Smooth muscle cell of the brain vasculature (primary cell): ENCODE results near the gene CPAMD8.
A peak's percentile ranks its signal among the peaks of the same experiment; 100 is the strongest.

Experiments
- DNase-seq: peaks from one replicate; pipeline ENCODE4 v3.0.0-alpha.2; 2012; ENCODE audit warnings: low read depth, low spot score

Gene CPAMD8

DNA sequence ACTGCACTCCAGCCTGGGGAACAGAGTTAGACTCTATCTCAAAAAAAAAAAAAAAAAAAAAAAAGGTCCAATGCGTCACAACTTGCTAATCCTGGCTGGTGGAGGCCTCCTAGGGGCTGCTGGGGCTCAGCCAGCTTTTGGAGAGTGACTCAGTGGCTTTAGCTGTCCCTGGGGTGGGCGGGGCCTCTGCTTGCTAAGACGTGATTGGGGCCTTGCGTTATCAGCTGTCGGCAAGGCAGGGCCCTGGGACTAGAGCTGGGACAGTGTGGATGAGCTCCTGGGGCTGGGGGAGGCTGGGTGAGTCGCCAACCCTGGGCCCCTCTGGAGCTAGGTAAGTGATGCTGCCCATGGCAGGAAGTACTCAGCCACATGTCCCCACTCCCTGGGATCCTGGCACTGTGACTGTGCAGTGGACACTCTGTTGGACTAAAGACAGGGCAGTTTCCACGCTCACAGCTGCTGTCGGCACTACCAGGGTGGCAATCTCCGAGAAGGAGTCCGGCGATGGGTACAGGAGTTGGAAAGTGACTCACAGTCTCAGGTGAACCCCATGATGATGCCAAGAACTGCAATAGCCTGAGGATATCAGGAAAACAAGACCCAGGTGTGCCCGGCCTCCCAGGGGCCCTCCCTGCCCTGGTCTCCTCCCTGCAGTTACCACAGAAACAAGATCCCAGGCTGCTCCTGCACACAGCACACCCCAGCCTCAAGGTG is 105.6 kb downstream of the CPAMD8 start:
- DNase-seq = peak; percentile 39

DNA sequence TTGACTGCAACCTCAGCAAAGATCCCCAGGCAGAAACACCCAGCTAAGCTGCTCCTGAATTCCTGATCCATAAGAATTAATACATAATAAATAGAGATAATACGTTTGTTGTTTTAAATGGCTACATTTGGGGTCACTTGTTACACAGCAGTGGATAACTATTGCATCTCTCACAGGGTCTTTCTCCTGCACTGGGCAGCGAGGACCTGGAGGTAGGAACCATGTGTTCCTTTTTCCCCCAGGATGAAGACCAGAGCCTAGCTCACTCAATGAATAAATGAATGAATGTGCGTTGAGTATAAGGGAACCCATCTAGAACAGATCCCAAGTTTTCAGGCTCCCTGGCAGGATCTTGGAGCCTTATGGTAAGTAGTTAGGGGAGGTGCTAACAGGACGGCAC is 107.1 kb downstream of the CPAMD8 start:
- DNase-seq = no peak

DNA sequence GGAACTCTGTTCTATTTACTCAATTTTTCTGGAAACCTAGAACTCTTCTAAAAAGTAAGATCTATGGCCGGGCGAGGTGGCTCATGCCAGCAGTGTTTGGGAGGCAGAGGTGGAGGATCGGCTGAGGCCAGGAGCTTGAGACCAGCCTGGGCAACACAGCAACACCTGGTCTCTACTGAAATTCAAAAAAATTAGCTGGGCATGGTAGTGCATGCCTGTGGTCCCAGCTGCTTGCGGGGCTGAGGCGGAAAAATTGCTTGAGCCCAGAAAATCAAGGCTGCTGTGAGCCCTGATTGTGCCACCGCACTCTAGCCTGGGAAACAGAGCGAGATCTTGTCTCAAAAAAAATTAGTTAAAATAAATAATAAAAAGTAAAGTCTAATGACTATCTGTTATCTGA is 109.2 kb downstream of the CPAMD8 start:
- no peak for DNase-seq

DNA sequence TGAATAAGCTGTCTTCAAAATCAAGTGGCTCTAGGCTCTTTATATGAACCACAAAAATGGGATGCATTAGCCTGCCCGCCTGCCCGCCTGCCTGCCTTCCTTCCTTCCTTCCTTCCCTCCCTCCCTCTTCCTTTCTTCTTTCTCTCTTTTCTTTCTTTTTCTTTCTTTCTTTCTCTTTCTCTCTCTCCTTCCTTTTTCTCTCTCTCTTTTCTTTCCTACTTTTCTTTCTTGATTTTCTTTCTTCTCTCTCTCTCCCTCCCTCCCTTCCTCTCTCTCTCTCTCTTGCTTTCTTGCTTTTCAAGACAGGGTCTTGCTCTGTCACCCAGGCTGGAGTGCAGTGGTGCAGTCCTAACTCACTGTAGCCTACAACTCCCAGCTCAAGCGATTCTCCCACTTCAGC is 110.9 kb downstream of the CPAMD8 start:
- DNase-seq = no peak

DNA sequence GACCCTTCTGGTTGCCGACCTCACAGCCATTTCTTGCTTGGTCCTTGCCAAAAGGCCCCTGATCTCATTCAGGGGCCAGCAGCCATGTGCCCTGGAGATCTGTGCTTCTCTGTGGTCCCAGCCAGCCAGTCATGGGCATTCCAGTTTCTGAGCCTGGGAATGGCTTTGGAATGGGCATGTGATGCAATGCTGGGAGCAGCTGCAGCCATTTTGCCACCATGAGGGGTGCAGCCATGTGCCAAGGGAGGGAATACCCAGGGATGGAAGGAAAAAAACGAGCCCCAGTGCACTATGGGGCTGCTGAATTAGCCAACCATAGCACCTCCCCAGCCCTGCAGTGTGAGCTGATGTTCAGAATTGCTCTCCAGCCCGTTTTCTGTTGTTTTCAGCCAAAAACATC is 111.5 kb downstream of the CPAMD8 start:
- no peak for DNase-seq

DNA sequence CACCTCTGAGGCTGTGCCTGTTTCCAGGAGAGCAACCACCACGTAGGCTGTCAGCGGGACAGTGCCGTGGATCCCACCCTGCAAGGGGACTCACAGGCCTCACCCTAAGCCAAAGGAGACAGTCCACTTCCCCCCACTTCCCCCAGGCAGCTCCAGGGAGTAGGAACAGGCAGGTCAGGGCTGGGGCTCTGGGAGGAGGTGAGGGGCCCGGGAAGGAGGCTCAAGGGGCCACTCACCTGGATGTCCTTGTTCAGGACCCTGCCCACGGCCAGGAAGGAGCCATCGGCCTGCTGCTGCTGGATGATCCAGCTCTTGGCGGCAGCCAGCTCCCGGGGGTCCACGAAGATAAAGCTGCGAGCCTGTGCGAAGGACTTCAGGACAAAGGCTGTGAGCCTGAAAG is 112.2 kb downstream of the CPAMD8 start:
- no peak for DNase-seq

DNA sequence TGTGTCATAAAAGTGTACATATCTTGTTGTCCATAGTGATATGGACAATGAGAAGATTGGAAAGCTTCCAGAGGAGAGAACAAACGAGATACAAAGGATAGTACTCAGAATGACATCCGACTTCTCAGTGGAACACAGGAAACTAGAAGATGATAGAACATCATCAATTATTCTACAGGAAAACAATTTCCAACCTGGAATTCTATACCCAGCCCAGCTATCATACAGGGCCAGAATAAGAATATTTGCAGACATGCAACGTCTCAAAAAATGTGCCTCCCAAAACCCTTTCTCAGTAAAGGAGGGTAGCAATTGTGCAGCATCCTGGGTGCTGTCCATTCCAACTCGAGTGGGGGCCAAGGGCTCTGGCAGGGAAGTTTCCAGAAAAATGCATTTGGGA is 113.8 kb downstream of the CPAMD8 start:
- DNase-seq = no peak

DNA sequence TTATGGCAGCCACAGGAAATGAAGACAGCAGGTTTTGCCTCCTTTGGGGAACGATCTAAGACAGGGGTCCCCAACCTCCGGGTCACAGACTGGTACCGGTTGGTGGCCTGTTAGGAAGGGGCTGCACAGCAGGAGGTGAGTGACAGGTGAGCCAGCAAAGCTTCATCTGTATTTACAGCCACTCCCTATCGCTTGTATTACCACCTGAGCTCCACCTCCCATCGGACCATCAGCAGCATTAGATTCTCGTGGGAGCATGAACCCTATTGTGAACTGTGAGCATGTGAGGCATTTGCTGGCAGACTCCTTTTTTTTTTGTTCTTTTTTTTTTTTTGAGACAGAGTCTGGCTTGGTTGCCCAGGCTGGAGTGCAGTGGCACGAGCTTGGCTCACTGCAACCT is 115.6 kb downstream of the CPAMD8 start:
- no peak for DNase-seq

DNA sequence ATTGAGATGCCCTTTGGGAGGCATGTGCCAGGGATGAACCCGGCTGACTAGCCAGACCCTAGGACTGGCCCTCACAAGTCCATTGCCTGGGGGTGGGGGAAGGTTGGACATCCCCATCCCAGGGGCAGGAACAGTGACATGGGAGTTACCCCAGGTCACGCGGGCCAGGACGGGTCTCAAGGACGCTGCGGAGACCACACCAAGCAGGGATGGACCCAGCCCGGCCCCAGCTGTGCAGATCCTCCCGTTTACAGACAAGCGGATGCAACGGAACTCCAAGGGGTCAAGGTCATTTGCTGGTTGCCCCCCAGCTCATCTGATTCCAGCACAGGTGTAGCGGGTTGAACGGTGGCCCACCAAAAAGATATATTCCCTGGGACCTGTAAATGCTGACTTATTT is 117.9 kb downstream of the CPAMD8 start:
- DNase-seq = no peak

DNA sequence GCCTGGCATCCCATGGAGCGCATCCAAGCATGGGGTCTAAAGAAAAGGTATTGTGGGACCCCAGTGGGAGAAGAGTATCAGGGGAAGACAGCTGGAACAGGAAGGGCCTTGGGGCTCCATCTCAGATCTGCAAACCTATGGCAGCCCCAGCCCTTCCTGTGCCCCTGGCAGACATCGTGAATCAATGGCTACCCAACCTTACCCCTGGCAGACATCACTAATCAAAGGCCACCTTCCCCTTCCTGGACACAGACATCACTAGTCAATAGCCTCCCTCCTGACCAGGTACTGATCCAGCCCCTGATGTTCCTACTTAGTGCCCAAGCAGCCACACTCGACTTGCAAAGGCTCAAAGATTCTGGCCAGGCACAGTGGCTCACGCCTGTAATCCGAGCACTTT is 122.0 kb downstream of the CPAMD8 start:
- DNase-seq = no peak

DNA sequence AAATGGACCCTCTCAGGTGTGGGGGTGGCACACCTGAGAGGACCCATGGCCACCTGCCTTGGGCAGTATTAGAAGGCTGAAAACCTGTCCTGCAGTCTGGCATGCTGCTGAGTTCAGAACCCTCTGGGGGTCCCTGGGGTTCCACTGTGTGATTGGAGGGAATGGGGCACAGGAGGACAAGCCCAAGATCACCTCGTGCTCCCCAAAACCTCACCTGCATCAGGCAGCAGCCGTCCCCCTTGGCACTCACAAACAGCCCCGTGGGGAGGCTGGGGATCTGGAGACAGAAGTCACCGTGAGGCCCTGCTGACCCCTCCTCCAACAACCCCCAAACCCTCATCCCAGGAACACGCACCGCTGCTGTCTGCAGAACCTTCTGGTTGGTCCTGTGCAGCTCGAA is 123.3 kb downstream of the CPAMD8 start:
- DNase-seq = no peak

DNA sequence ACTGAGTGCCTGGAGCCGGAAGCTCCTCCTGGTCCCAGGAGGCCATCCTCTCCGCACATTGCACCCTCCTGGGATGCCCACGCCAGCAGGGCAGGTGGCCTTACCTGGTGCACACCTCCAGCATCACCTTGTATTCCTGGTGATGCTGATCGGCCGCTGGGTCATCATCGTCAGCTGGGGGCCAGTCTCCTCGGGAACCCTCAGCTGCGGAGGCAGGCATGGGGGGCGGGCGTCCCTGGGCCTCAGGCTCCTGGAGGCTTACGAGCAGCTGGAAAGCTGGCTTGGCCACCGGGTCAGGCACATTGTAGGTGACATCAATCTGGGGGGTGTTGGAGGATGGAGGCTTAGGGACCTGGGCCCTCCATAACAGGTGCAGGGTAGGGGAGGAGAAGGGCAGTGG is 124.1 kb downstream of the CPAMD8 start:
- no peak for DNase-seq

DNA sequence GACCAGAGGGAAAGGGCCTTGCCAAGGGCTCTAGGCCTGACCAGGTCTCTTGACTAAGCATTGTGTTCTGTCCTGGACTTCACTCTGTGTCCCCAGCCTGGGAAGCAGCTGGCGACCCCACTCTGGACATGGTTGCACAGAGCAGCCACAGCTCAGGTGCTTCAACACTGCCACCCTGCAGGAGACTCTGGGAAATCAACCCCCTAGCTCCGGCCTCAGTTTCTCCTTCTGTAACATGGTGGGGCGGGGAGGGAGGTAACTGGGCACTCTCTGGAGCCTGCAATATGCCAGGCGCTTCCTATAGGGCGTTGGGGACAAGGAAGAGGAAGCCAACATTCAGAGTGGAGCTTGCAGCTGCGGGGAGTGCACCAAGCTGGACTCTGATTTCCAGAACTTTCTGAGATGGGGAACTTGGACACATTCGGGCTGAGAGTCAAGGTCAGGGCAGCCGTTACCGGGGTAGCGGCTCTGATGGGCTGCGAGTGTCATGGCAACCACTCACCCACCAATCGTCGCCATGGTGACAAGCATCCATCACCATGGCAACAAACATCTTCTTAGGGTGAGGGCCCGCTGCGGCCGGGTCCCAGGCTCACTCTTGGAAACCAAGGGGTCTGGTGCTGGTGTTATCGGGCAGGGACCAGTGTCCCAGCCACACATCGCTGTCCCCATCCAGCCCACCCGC is 125.0 kb downstream of the CPAMD8 start:
- DNase-seq = no peak

DNA sequence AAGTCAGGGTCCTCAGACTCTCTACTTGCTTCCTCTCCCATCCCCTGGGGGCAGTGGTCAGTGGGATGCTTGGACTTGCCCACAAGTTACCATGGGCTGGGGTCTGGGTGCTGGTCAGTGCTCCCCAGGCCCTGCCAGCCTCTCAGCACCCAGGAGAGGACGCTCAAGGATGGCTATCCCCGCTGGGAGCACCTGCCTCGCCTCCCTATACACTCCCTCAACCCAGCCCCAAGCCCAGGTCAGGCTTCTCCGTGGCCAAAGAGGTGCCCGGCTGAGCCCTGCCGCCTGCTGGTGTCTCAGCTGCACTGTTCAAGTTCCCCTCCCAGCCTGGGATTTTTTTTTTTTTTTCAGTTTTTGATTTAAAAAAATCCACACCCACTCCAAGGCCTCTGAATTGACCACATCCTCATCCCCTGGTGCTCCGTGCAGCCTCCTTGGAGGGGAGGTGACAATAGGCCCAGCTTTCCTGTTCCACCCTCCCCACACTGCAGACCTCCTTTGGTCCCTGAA is 127.0 kb downstream of the CPAMD8 start:
- DNase-seq = no peak

DNA sequence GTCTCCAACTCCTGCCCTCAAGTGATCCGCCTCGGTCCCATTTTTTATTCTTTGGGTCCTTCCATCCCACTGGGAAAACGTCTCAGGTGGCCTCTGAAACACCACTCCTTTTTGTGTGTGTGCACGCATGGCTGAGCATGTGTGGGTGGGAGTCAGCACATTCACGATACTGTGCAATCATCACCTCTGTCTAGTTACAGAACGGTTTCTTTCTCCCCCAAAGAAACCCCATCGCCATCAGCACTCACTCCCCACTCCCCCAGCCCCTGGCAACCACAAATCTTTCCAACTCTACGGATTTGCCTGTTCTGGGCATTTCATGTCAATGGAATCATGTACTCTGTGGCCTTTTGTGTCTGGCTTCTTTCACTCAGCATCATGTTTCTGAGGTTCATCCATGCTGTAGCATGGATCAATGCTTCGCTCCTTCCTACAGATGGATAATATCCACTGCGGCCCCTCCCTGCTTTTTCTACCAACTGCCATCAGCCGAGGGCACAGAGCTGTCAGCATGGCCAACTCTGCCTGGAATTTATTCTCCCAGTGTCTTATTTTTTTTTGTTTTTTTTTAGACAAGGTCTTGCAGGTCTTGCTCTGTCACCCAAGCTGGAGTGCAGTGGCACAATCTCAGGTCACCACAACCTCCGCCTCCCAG is 128.1 kb downstream of the CPAMD8 start:
- no peak for DNase-seq

DNA sequence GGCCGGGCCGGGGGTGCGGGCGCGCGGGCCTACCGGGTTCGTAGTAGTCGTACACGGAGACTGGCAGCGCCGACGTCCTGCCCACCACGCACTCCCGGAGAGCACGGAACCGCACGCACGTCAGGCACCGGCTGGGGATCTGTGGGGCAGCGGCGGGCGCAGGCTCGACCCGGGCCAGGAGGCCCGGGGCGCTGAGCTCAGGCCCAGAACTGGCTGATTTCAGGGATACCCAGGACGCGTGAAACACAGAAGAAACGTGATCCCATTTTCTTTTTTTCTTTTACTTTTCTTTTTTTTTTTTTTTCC is 128.8 kb downstream of the CPAMD8 start:
- DNase-seq = no peak

DNA sequence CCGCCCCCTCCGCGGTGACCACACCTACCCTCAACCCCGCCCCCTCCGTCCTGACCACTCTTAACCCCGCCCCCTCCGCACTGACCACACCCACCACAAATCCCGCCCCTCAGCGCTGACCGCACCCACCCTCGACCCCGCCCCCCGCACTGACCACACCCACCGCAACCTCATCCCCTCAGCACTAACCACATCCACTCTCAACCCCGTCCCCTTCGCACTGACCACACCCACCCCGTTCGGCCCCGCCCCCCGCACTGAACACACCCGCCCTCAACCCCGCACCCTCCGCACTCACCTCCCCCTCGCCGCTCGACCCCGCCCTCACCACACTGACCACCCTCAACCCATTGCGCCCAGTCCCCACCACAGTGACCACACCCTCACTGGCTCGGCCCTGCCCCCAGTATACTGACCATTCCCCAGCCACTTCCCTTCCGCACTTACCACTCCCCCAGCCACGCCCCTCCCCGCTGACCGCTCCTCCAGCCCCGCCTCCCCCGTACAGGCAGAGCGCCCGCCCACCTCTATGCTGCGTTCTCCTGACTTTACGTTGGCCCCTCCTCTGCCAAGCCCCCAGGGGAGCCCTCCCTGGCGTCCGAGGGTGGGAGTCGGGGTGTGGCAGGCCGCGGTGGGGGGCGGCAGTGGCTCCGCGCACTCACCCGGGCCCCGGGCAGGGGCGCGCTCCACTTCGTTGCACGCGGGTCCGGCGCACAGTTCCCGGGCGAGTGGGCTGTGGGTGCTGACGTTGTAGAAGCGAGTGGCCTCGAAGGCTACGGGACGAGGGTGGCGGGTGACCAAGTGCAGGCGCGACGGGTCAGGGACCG is 129.4 kb downstream of the CPAMD8 start:
- peak; percentile 55 for DNase-seq

DNA sequence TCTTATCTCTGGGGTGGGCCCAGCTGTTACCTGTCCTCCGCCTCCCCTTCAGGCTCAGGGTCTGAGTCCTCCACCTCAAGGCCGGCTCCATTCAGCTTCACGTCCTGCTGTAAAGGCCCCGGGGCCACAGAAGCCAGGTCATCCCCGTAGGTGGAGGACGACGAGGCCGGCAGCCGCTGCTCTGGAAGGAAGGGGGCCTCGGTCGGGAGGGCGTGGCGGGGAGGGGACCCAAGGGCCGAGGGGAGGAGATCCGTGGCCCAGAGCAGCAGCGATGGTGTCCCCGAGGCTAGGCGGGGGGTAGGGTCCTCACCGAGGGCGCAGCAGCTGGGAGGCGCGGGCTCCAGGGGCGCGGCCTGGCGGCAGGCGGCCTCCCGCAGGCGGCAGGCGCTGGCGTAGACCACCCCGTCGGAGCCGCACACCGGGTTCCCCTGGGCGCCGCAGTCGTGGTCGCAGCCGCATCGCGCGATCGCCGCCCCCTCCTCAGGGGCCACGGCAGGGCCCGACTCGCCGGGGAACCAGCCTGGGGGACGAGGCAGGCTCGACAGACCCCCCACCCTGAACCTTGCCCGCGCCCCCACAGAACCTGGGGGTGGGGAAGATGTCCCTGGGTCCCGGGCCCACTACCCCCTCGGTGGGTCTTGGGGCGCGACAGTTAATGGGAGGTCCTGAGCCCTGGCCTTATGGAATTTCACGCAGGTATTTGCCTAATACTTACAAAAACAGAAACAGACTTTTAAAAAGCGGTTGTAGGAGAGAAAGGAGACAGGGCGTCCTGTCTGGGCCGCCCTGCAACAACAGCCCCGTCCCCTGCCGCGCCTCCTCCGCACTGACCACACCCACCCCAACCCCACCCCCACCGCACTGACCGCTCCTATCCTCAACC is 130.2 kb downstream of the CPAMD8 start:
- no peak for DNase-seq

DNA sequence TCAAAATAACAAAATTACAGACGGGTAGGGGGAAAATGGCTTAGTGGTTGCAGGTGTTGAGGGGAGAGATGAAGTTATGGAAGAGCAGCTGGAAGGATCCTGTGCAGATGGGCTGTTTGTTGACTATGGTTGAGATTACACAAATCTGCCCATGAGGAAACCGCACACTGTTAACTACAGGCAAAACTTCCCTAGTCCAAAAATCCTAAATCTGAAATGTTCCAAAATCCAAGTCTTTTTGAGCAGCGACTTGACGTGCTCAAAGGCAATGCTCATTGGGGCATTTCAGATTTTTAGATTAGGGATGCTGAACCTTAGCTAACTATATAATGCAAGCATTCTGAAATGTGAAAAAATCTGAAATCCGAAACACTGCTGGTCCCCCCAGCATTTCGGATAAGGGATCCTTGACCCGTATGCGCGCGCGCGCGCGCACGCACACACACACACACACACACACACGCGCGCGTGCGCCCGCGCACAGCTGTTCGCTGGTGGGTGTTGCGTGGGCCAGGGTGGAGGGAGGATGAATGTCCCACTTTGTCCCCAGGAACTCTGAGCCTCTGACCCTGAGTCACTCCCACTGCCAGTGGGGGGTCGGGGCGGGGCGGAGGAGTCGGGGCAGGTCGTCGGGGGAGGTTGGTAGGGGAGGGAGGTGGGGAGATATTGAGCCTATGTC is 131.0 kb downstream of the CPAMD8 start:
- DNase-seq = no peak

DNA sequence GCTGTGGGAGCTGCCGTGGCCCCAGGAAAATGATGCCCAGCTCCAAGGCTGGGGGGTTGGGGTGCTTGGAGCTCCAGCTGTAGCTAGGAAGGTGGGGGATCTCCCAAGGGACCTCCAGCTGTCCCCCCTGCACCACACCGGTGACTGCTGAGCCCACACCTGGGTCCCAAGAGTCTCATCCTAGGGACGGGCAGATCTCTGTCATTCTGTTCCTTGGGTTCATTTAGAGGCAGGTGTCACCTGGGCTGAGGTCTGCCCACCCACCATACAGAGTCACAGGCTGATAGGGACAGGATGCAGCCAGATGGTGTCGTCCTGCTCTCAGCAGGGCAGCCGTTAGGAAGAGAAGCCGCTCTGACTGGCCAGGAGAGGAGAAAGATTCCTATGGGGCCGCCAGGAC is 132.5 kb downstream of the CPAMD8 start:
- DNase-seq = no peak

DNA sequence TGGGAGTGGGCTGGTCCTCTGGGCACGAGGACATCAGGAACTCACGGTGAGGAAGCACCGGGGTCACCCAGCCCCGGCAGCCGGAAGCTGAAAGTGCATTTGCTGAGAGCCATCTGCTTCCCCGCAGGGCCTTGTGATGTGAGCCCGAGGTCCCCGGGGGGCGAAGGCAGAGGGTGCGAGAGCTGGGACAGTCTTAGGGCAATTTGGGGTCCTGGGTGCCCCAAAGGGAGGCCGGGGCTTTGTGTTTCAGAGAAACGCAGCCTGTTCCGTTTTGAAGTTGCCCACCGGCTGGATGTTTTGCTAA is 133.0 kb downstream of the CPAMD8 start:
- DNase-seq = no peak
